Bladder microvascular endothelial cell (primary cell): Measurements from ENCODE around the gene VSIG10. TPM values are rescaled to one million over a fixed set of nuclear protein-coding genes. Genes with fewer than 3 reads are reported as not detected.

ENCODE experiments used
- total RNA-seq: library from RNA; depleted of rRNA; stranded (reverse); fragments of >200 nt; gene quantifications from 2 replicates; pipeline ENCODE4 v1.2.3, GENCODE V29; 2014

Gene VSIG10, protein sequence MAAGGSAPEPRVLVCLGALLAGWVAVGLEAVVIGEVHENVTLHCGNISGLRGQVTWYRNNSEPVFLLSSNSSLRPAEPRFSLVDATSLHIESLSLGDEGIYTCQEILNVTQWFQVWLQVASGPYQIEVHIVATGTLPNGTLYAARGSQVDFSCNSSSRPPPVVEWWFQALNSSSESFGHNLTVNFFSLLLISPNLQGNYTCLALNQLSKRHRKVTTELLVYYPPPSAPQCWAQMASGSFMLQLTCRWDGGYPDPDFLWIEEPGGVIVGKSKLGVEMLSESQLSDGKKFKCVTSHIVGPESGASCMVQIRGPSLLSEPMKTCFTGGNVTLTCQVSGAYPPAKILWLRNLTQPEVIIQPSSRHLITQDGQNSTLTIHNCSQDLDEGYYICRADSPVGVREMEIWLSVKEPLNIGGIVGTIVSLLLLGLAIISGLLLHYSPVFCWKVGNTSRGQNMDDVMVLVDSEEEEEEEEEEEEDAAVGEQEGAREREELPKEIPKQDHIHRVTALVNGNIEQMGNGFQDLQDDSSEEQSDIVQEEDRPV
- total RNA-seq = 34.6 and 35.3 TPM in 2 replicates

DNA sequence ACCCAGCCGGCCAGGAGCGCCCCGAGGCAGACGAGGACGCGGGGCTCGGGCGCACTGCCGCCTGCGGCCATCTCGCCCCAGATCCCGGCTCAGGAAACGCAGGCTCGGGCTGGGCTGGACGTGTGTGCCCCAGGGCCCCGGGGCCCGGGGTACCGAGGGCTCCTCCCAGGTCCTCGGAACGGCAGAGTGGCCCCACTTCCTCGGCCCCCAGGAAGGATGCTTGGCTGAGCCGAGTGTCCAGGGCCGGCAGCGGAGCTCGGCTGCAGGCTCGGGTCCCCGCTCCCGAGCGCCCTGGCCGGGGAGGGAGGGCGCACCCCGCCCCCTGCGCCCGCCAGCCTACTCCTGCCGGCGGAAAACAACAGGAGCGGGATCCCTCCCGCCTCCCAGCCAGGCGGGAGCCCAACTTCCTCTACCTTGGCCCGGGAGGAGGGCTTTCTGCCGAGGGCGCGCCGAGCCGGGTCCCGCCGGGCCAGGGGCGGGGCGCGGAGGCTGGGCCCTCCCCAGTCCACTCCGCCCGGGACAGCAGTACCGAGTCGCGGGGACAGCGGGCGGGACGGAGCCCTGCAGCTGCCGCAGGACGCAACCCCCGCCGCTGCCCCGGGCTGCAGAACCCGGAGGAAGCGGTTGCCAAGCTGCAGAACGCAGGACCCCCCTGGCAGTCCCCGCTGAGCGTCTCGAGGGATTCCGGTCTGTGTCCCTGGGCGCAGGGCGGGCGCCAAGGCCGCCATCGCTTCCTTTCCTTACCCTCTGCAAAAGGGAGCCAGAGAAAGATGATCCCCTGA lies at the start of gene VSIG10:
VSIG10 (minus strand) TSS at position 411 of the 782 bp plus-strand sequence; CDS start at position 71, 340 bp downstream.

DNA sequence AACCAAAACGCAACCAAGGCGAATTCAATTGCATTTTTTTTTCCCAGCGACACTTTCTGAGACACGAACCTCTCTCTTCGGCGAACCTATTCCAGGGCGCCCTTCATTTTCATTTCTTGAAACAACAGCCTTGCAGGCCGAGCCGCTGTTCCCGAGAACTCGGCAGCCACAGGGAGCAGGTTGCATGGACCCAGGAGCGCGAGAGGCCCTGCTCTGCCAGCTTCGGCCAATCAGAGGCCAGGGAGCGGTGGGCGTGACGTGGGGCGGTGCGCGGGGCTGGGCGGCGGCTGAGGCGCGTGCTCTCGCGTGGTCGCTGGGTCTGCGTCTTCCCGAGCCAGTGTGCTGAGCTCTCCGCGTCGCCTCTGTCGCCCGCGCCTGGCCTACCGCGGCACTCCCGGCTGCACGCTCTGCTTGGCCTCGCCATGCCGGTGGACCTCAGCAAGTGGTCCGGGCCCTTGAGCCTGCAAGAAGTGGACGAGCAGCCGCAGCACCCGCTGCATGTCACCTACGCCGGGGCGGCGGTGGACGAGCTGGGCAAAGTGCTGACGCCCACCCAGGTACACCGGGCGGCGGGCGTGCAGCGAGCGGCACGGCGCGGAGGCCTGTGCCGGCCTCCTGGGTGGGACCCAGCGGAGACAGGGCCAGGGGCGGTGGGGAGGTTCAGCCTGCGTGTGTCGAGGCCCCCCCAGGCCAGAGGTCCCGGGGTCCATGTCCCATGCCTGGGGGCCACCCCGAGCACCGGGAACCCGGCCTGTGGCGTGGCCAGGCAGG lies 32.2 kb upstream of the VSIG10 start, which contains the start of gene PEBP1:
PEBP1 (plus strand) TSS at position 337 of the 771 bp plus-strand sequence; CDS start at position 423, 86 bp downstream.

DNA sequence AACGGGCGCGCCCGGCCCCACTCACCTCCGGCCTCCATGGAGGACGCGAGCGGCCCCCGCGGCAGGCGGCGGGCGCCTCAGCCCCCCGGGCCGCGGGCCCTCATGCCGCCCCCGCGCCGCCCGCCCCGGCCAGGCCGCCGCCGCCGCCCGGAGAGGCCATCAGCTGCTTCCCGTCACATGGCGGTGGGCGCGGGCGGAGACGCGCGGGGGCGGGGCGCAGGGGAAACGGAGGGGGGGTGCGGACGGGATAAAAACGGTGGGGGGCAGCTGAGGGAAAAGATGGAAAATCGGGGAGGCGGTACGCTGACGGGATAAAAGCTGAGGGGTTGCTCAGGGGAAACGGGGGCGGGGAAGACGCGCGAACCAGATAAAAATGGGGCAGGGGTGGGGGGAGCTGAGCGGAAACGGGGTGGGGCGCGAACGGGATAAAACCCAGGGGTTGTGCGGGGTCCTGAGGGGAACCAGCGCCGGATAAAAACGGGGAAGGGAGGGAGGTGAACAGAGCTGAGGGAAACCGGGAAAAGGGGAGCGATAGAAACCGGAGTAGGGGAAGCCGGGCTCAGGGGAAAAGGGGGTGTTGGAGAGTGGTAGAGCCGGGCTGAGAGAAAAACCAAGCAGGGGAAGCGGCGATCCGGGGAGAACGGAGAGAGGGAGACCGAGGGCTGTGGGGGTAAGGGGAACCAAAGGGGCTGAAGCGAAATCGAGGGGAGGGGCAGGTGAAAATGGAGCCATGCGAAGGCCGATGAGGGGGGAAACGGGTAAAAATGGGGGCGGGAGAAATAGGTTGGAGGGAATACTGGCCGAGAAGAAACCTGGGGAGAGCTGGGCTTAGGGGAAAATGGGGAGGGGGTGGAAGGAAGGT lies 42.6 kb downstream of the VSIG10 start, which contains the start of gene WSB2:
WSB2 (minus strand) TSS at position 169 of the 862 bp plus-strand sequence; CDS start at position 38, 131 bp downstream.

DNA sequence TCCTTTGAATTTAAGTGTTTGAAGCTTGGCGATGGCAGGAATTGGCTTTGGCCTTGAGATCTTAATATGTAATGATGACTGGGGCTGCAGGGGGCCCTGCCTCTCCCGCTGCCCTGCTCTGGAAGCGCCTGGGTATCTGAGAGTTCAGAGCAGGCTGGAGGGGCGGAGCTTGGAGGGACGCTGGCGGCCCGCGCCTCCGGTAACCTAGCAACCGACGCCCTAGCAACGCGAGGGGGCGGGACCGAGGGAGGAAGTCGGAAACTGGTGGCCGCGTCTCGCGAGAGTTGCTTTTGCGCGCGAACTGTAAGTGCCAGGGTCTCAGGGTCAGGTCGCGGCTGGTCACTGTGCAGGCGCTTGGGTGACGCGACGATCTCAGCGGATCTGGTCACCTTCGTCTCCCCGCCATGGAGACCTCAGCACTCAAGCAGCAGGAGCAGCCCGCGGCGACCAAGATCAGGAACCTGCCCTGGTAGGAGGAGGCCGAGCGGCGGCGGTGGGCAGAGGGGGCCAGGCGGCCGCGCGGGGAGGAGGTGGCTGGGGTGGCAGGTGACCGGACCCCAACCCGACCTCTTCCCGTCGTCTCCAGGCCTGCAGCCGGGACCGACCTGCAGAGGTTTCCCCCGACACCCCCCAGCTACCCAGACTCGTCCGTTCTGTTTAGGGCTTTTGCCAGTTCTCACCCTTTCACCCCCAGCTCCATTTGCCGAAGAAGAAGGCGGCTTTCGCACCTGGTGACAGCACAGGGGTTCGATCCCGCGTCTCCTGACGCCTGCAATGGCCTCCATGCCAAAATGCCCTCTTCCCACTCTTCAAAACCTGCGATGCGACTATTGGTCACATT lies 87.2 kb downstream of the VSIG10 start, which contains the start of gene RFC5:
RFC5 (plus strand) TSS at position 280 of the 841 bp plus-strand sequence; CDS start at position 405, 125 bp downstream.

Other genes starting within 250 kb of the VSIG10 start
- under 0.01 and 1.6 TPM in 2 replicates for gene KSR2, start 135.0 kb downstream of the VSIG10 start, total RNA-seq
- 15.2 and 16.4 TPM in 2 replicates for gene RFC5, start 87.3 kb downstream of the VSIG10 start, total RNA-seq
- 75.0 and 197 TPM in 2 replicates for gene WSB2, start 42.8 kb downstream of the VSIG10 start, total RNA-seq
- gene PEBP1, start 32.1 kb upstream of the VSIG10 start, total RNA-seq = 142 and 166 TPM in 2 replicates